ENCODE measurements around the gene SLC35F3.

GRCh38 chr1:234111458-234112142 lies 207.1 kb downstream of the SLC35F3 start:
- TF ChIP-seq CTCF (IDR thresholded peaks at IDR 0.05), result no peak
- no peak for TF ChIP-seq POLR2A (IDR thresholded peaks at IDR 0.05)
- TF ChIP-seq POLR2AphosphoS5 (IDR thresholded peaks at IDR 0.05; ENCODE audit: insufficient read depth in 1 of 2, low read depth in 1 of 2), result no peak
